GM19397 (cell line): ENCODE data around the gene SYPL1.

Experiments
- ATAC-seq: cut with Tn5 transposase; IDR thresholded peaks from one replicate; pipeline ENCODE4 v1.9.1; 2021; ENCODE audit warnings: mild to moderate bottlenecking, moderate library complexity; ENCODE audit not compliant: unreplicated experiment

Gene SYPL1

DNA sequence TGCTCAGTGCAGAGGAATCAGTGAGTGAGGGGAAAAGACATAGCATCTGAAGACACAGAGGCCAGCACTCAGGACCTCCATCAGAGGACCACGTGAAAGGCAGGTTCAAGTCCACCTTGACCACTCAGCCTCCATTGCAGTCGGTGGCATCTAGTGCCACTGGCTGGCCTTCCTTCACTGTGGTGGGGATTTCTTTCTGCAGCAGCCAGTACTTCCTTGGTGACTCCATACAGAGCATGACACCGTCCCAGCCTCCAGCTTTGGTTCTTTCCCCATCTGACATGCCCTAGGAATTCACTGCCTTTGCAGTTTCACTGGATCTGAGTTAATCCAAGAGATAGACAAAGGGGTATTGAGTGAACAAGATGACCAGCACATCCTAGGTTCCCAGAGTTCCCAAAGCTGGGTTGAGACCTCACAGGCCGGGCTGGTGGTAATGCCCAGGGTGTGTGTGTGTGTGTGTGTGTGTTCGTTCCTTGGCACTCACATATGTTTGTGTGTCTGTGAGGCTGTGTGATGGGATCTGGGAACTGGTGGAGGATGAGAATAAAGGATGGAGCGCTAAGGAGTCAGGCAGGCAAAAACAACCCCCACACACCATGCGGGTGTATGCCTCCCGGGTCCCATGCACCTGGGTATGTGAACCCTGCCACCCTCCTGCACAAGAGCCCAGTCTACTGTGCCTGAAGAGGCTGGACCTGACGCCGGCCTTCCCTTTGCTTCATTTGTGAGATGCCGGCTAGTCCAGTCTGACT, 57.8 kb downstream of the SYPL1 start:
- no peak for ATAC-seq

DNA sequence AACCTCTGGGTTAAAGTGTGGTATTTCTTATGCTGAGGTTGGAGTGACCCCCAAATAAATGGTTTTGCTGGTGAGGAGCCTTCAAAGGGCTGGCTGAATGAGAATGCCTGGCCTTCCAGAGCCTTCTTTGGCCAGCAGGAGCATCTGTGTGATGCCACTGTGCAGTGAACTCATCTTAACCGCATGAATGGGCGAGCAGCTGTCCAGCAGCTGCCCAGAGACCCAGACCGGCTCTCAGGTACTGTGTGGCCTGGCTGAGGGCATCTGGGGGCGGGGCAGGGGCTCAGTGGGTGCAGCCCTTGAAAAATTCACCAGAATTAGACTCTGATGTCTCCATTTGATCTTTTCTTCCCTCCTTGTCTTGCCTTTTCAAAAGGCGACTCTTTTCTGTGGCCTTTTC, 59.0 kb downstream of the SYPL1 start:
- ATAC-seq, result no peak

DNA sequence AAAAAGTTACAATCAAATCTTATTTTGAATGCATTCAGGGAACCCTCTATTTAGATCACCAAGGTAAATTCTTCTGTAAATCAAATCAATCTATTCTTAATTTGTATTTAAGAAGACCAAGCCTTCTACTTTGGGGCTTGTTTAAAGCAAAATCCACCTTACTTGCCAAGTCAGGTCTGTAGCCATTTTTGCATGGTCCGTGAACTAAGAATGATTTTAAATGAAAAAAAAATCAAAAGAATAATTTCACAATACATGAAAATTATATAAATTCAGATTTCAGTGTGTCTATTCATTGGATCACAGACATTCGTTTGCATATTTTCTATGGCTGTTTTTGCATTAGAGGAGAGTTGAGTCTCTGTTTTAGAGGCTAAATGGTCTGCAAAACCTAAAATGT, 59.4 kb downstream of the SYPL1 start:
- ATAC-seq, result no peak

DNA sequence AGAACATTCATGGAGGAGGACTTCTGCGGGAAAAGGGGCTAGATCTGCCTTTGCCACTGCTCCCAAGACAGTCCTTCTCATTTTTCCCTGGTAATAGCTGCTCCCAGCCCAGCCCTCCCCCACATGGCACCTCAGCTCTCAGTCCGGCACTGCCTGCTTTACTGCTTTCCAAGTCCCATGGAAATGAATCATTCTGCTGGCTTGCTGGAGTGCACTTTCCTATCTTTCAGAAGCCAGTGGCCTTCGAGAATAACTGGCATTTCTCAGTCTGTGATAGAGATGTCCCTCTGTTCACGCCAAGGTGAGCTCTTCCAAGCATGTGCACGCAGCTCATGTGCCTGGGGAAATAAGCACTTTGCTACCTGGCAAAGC, 61.4 kb downstream of the SYPL1 start:
- no peak for ATAC-seq

DNA sequence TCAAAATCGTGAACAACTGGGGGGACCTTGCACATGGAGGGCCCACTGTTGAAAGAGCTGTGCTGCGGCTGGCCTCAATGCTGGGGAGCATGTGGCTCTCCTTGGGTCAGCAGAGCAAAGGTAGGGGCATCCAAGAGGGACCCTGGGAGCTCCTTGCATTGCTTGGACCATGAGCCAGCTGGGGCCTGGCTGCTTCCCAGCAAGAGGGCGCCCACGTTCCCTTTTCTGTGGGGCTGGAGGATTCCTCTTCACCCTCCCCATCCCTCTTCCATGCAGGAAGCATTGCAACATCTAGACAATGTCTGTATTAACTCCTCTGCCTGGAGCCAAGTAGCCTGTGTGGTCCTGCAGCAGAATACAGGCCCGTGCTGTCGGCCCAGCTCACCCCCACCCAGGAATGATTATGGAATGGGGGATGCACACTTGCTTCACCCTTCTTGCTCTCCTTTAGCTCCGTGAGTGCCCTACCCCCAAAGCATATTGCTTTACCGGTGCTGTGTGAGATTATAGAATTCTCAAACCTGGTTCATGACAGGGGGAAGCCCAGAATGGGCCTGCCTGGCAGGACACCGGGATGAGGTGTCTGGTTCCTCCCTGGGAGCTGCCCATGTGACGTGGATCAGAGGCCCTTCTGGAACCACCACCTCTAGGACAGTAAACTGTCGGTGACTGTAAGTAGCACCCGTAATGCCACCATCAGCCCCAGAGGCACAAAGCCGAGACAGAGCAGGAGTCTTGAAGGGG, 61.9 kb downstream of the SYPL1 start:
- no peak for ATAC-seq

DNA sequence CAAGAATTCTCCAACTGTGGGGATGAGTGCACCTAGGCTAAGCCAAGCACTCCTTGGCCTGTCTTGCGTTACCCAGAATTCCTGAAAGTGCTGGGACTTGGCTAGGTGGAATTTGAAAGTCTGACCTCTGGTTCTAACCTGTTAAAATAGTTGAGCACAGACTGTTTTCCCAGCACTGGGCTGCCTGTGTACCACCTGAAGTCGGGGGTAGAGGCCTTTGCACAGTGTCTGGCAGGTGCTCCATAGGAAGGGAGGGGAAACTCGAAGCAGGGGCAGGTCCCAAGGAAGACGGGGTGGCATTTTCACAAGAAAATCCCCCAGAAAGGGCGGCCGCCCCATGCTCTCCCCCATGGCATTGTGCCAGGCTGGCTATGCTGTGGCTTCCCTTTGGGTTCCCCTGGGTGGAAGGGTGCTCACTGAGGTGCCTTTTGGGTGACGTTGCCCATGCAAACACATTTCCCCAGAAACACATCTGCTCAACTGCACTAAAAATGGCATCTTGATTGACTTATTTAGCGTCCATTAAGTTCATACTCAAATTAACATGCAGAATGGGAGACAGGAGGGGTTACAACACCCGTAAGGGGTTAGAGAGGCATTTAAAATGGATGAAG, 62.9 kb downstream of the SYPL1 start:
- ATAC-seq, result no peak

- no peak for ATAC-seq
These were observed 63.4 kb downstream of the SYPL1 start for GRCh38 chr7:106048706-106049020.

GRCh38 chr7:106047818-106048705, 64.0 kb downstream of the SYPL1 start:
- no peak for ATAC-seq

- no peak for ATAC-seq
These were observed 64.9 kb downstream of the SYPL1 start for GRCh38 chr7:106047184-106047583.

- ATAC-seq, result no peak
These were observed 66.5 kb downstream of the SYPL1 start for GRCh38 chr7:106045586-106045985.

- no peak for ATAC-seq
These were observed 67.0 kb downstream of the SYPL1 start for GRCh38 chr7:106045139-106045538.

GRCh38 chr7:106042196-106042611, 69.9 kb downstream of the SYPL1 start:
- no peak for ATAC-seq

DNA sequence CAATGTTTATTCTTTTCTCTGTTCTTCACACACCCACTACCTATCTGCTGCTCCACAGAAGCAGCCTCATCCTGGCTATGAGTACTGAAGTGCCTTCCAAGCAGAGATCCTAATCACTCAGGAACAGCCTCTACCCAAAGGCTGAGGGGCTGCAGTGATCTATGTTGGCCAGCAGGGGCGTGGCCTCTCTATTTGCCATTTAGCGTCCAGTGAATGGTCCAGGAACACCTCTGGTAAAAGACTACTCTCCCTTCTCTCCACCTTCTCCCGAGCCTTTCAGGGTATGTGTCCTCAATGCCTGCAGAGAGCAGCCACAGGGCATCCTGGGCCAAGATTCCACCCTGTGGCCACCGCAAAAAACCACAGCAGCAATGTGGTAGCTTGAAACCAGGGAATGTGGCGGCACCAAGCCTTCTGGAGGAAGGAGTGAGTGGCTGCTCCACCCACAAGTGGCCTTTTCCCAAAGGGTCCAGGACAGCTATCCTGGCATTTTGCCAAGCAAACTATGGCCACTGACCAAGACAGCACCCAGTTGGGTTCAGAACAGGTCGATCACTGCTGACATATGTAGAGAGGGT, 70.9 kb downstream of the SYPL1 start:
- peak; percentile 52 for ATAC-seq
